HG03442 (cell line): ENCODE measurements around the gene ZC3H7B.
"Not testable (repeated sequence)": the region's sequence is repeated elsewhere in the genome, so short reads cannot be mapped to it uniquely, and the experiment has no call there.

ENCODE experiments used
- ATAC-seq: cut with Tn5 transposase; IDR thresholded peaks from one replicate; pipeline ENCODE4 v1.9.1; 2021; ENCODE audit warnings: mild to moderate bottlenecking, moderate library complexity; ENCODE audit not compliant: unreplicated experiment

Gene ZC3H7B

GRCh38 chr22:41285820-41286638 lies 15.3 kb upstream of the ZC3H7B start, which contains the start of gene RANGAP1:
TSS of gene RANGAP1 (minus strand) at chr22:41286187. CDS start at chr22:41281044, 5,143 bp downstream.
- peak; percentile 93 for ATAC-seq

- ATAC-seq, result no peak
Observed at GRCh38 chr22:41286639-41287091, 14.7 kb upstream of the ZC3H7B start.

GRCh38 chr22:41288245-41288946 lies 12.9 kb upstream of the ZC3H7B start:
- no peak for ATAC-seq

- ATAC-seq, result no peak
Observed at GRCh38 chr22:41289671-41290070, 11.7 kb upstream of the ZC3H7B start.

GRCh38 chr22:41290262-41291221 lies 10.8 kb upstream of the ZC3H7B start:
- ATAC-seq, result no peak

- not testable (repeated sequence) for ATAC-seq
Observed at GRCh38 chr22:41294816-41295215, 6.5 kb upstream of the ZC3H7B start.

GRCh38 chr22:41296826-41297667 lies 4.3 kb upstream of the ZC3H7B start:
- no peak for ATAC-seq

GRCh38 chr22:41300661-41301060 lies 664 bp upstream of the ZC3H7B start:
- ATAC-seq, result no peak

GRCh38 chr22:41302021-41302767 lies 869 bp downstream of the ZC3H7B start:
- peak; percentile 20 for ATAC-seq

GRCh38 chr22:41302811-41303210 lies 1.5 kb downstream of the ZC3H7B start:
- no peak for ATAC-seq

GRCh38 chr22:41305646-41306045 lies 4.3 kb downstream of the ZC3H7B start:
- ATAC-seq, result no peak

- ATAC-seq, result no peak
Observed at GRCh38 chr22:41308054-41308453, 6.7 kb downstream of the ZC3H7B start.

GRCh38 chr22:41308544-41308947 lies 7.2 kb downstream of the ZC3H7B start:
- no peak for ATAC-seq

- ATAC-seq, result no peak
Observed at GRCh38 chr22:41310336-41310735, 9.0 kb downstream of the ZC3H7B start.

GRCh38 chr22:41311487-41311886 lies 10.2 kb downstream of the ZC3H7B start:
- no peak for ATAC-seq

- ATAC-seq, result no peak
Observed at GRCh38 chr22:41314821-41315220, 13.5 kb downstream of the ZC3H7B start.

GRCh38 chr22:41315586-41315985 lies 14.3 kb downstream of the ZC3H7B start:
- no peak for ATAC-seq

GRCh38 chr22:41320416-41321240 lies 19.3 kb downstream of the ZC3H7B start:
- ATAC-seq, result no peak
